Upper lobe of right lung (tissue), 1 donor: ENCODE measurements around the gene RNASE8. TPM values are rescaled to one million over a fixed set of nuclear protein-coding genes. Genes with fewer than 3 reads are reported as not detected.

Experiments
- ATAC-seq: fragments of 200-7000 bp; cut with Tn5 transposase; one replicate; pipeline ENCODE4 v1.9.1; 2020; ENCODE audit warnings: mild to moderate bottlenecking, moderate library complexity
- DNase-seq: peaks from one replicate; pipeline ENCODE4 v3.0.0-alpha.2; 2020
- H3K27ac ChIP-seq: fragments of 200-600 bp; one replicate; pipeline ENCODE4 v1.8.0; 2022
- H3K27me3 ChIP-seq: fragments of 200-600 bp; one replicate; pipeline ENCODE4 v1.8.0; 2022; ENCODE audit warnings: mild to moderate bottlenecking
- H3K36me3 ChIP-seq: fragments of 200-600 bp; one replicate; pipeline ENCODE4 v1.8.0; 2022
- H3K4me1 ChIP-seq: fragments of 200-600 bp; one replicate; pipeline ENCODE4 v1.8.0; 2022
- H3K4me3 ChIP-seq: fragments of 200-600 bp; one replicate; pipeline ENCODE4 v1.8.0; 2022; ENCODE audit warnings: mild to moderate bottlenecking
- H3K9me3 ChIP-seq: fragments of 200-600 bp; one replicate; pipeline ENCODE4 v1.8.0; 2022
- intact Hi-C: fragments of 100-400 bp; cut with DNase I; formaldehyde crosslinking; loops from one replicate; pipeline ENCODE4 v1.11.0; 2022
- total RNA-seq: library from RNA; stranded (reverse); fragmentation: NEBNext Ultra II Directional; extraction: Animal tissue kit (Norgen Biotek cat#: 25700); gene quantifications from one replicate; pipeline ENCODE4 v1.2.1, GENCODE V29; 2021
- TF ChIP-seq, protein P1 (sequence below): fragments of 200-600 bp; IDR thresholded peaks from one replicate; pipeline ENCODE4 v1.8.0; 2022; ENCODE audit warnings: antibody characterized with exemption
- donor health status: DM: no; HTN: yes; CAD: no; lungs with severe emphysema.

The RNASE8 gene
- total RNA-seq, 1 donor from 2014 or later, result not detected

- peaks cover 45% of the 10 kb centered on the region for H3K36me3 ChIP-seq
- no peaks in the 10 kb centered on the region for H3K27me3 ChIP-seq
- TF ChIP-seq, protein P1, sequence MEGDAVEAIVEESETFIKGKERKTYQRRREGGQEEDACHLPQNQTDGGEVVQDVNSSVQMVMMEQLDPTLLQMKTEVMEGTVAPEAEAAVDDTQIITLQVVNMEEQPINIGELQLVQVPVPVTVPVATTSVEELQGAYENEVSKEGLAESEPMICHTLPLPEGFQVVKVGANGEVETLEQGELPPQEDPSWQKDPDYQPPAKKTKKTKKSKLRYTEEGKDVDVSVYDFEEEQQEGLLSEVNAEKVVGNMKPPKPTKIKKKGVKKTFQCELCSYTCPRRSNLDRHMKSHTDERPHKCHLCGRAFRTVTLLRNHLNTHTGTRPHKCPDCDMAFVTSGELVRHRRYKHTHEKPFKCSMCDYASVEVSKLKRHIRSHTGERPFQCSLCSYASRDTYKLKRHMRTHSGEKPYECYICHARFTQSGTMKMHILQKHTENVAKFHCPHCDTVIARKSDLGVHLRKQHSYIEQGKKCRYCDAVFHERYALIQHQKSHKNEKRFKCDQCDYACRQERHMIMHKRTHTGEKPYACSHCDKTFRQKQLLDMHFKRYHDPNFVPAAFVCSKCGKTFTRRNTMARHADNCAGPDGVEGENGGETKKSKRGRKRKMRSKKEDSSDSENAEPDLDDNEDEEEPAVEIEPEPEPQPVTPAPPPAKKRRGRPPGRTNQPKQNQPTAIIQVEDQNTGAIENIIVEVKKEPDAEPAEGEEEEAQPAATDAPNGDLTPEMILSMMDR, result no peak
- intact Hi-C loops, result loop anchor here (5.0 kb wide), 1 partner anchor 76 kb away; no protein-coding TSS in a partner anchor
- ATAC-seq (no peak), DNase-seq (no peak)
- no peak overlapping the region for H3K4me3 ChIP-seq
- H3K27ac ChIP-seq, result no peak overlapping the region
- peaks cover 7% of the 10 kb centered on the region for H3K4me1 ChIP-seq
- H3K9me3 ChIP-seq, result no peaks in the 10 kb centered on the region
Observed at GRCh38 chr14:21016413-21017190, 41.0 kb upstream of the RNASE8 start.

DNA sequence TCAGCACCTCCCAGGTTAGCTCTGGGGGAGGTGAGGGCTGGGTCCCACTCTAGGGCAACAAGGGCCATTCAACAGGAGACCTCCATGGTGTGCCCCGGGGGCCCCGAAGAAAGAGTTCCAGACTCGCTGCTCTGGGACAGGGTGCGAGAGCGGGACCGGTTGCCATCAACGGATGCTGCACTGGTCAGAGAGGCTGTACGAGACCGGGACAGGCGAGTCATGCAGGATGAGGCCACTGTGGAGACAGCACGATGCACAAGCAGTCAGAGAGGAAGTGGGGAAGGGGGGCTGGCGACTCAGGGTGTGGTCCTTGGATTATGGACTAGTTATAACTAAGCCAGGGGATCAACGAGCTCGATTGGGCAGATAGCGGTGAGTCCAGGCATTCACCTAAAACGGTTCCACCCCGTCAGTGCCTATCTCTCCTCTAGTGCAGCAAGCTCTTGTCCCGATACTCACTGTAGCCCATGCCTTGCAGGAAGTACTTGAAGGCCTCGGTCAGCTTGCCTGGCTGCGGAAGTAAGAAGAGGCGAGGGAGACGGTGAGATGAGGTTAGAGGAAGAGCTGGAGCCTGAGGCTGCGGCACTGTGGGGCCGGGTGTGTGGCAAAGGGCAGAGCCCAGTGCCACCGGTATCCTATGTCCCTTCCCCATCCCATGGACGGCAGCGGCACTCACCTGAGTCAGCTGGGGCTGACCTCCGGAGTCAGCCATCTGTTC is 39.9 kb upstream of the RNASE8 start:
- DNase-seq (no peak), ATAC-seq (peak; percentile 10)
- H3K27me3 ChIP-seq, result no peaks in the 10 kb centered on the region
- H3K36me3 ChIP-seq, result peaks cover 50% of the 10 kb centered on the region
- H3K4me1 ChIP-seq, result peaks cover 7% of the 10 kb centered on the region
- H3K27ac ChIP-seq, result no peak overlapping the region
- H3K9me3 ChIP-seq, result no peaks in the 10 kb centered on the region
- H3K4me3 ChIP-seq, result no peak overlapping the region
- TF ChIP-seq, protein P1, result no peak
- intact Hi-C loops, result loop anchor here (5.0 kb wide), 1 partner anchor 75 kb away; no protein-coding TSS in a partner anchor

DNA sequence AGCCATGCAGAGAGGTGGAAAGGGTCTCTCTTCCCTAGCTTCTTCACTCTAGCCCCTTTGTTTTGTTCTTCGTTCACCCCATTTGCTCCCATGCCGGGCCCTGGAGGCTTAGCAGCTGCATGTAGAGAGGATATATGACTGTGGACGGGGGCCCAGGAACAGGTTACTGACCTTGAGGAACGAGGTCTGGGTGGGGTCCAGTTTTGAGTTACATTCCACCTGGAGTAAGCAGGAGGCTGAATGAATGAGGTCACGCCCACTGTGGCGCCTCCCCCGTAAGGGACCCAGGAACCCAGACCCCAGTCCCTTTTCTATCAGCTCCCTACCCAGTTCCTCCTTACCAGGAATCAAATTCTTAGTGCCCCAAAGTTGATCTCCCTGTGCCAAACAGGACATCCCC is 39.3 kb upstream of the RNASE8 start:
- DNase-seq, result no peak
- ATAC-seq, result no peak
- TF ChIP-seq, protein P1, result no peak
- Histone ChIP-seq H3K27ac (no peak overlapping the region), H3K4me3 (no peak overlapping the region), H3K4me1 (peaks cover 7% of the 10 kb centered on the region), H3K27me3 (no peaks in the 10 kb centered on the region), H3K36me3 (peaks cover 50% of the 10 kb centered on the region), H3K9me3 (no peaks in the 10 kb centered on the region)
- intact Hi-C loops, result loop anchor here (5.0 kb wide), 1 partner anchor 74 kb away; no protein-coding TSS in a partner anchor

DNA sequence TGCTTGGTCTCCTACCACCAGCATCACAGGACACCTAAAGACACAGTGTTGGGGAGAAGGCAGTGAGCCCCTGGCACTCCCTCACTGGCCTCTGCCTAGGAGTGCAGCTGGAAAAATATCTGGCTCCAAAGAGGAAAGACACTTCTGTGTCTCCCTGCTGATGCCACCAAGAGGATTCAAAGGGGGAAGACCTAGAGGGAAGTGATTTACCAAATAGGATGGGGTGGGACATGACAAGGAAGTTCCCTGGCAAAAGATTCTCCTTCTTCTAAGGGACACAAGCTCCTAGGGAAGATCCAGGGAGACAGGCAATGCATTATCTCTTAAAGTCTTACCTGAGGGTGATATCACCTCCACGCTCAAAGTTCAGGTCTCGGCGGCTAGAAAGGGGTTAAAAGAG is 38.8 kb upstream of the RNASE8 start:
- TF ChIP-seq, protein P1, result no peak
- Histone ChIP-seq H3K4me1 (peaks cover 11% of the 10 kb centered on the region), H3K27me3 (no peaks in the 10 kb centered on the region), H3K27ac (no peak overlapping the region), H3K4me3 (no peak overlapping the region), H3K36me3 (peaks cover 50% of the 10 kb centered on the region), H3K9me3 (no peaks in the 10 kb centered on the region)
- no peak for DNase-seq
- no peak for ATAC-seq
- intact Hi-C loops, result loop anchor here (5.0 kb wide), 1 partner anchor 74 kb away; no protein-coding TSS in a partner anchor

DNA sequence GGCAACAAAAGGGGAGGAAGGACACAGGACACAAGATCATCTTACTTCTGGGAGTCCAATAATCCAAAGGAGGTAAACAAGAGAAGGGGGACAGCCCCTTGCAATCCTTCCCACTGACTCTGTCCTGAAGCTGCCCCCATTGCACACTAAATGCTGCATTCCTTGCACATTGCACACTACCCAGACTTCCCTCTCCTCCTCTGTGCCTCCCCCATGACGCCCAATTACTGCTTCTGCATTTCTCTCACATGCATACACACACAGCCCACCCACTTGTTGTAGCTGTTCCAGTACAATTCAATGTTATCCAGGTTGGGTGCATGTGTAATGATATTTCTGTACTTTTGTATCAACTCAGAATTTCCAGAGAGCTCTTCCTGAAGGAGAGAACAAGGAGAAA is 38.3 kb upstream of the RNASE8 start:
- no peak for DNase-seq
- Histone ChIP-seq H3K27me3 (no peaks in the 10 kb centered on the region), H3K9me3 (no peaks in the 10 kb centered on the region), H3K36me3 (peaks cover 50% of the 10 kb centered on the region), H3K4me3 (no peak overlapping the region), H3K27ac (no peak overlapping the region), H3K4me1 (peaks cover 17% of the 10 kb centered on the region)
- ATAC-seq, result peak; percentile 27
- TF ChIP-seq, protein P1, result no peak
- intact Hi-C loops, result loop anchor here (5.0 kb wide), 1 partner anchor 73 kb away; no protein-coding TSS in a partner anchor
